ELR (cell line): ENCODE data around the gene PLEKHN1.
A peak's percentile ranks its signal among the peaks of the same experiment; 100 is the strongest.
"Not testable (repeated sequence)": the region's sequence is repeated elsewhere in the genome, so short reads cannot be mapped to it uniquely, and the experiment has no call there.

ENCODE experiments used
- DNase-seq: peaks from one replicate; pipeline ENCODE4 v3.0.0-alpha.2; 2015; ENCODE audit warnings: low read depth

PLEKHN1 gene

GRCh38 chr1:943545-944340, 22.5 kb upstream of the PLEKHN1 start:
- DNase-seq, result no peak

DNA sequence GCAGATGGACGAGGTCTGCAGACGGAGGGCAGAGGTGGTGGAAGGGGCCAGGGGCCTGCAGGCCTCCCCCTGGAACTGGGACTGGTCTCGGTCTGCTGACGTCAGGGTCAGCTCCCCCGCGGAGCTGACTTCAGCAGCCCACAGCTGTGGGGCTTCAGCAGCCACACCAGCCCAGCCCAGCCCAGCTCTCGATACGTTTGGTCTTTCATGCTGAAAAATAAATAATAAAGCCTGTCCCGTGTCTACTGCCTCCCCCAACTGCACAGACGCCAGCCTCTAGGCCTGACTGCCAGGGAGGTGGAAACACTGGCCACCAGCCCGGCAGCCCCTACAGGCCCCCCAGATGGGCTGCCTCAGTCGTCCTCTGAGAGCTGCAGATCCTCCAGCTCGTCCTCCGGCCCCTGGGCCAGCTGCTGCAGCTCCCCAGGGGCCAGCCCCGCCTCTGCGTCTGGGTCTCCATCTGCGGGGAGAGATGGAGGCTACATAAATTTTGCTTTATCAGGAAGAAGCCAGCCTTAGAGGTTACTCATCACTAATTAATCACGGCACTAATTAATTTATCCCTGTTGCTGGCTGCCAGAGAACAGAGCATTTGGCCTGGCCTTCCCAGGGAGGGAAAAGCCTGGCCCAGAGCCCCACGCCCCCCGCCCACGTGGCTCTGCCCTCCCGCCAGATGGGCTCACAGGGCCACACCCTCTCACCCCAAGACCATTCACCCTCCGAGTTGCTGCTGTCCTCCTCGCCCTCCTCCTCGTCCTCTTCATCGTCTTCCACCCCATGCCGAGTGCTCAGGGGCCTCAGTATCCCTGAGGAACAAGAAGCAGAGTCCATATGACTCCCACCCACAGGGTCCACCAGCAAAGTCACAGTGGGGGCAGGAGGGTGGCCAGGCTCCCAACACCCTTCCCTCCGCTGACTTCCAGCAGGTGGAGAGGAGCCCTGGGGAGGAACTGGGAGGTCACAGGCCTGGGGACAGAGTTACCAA, 21.6 kb upstream of the PLEKHN1 start:
- DNase-seq, result no peak

GRCh38 chr1:945688-946556, 20.4 kb upstream of the PLEKHN1 start:
- no peak for DNase-seq

- not testable (repeated sequence) for DNase-seq
These were observed 19.5 kb upstream of the PLEKHN1 start for GRCh38 chr1:946811-947210.

GRCh38 chr1:947958-948357, 18.3 kb upstream of the PLEKHN1 start:
- DNase-seq, result no peak

GRCh38 chr1:950268-950667, 16.0 kb upstream of the PLEKHN1 start:
- no peak for DNase-seq

- DNase-seq, result no peak
These were observed 15.4 kb upstream of the PLEKHN1 start for GRCh38 chr1:950881-951280.

DNA sequence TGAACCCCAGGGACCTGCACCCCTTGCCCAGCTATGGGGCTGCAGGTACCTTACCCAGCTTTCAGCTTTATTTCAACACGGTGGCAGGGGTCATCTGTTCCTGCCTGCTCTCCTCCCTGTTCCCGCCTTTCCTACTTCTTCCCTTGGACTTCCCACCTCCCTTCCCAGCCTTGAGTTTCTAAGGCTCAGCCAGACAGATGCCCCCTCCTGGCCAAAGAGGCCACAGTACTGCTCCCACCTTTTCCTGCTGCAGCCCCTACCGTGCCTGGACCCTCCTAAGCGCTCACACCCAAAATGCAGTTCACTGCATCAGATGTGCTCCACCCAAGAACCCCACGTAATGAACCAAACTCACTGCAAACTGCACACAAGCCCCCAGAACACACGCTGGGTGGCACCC, 14.9 kb upstream of the PLEKHN1 start:
- peak; percentile 46 for DNase-seq

- no peak for DNase-seq
These were observed 14.1 kb upstream of the PLEKHN1 start for GRCh38 chr1:952201-952600.

GRCh38 chr1:952603-953002, 13.7 kb upstream of the PLEKHN1 start:
- DNase-seq, result no peak

GRCh38 chr1:953524-954320, 12.6 kb upstream of the PLEKHN1 start:
- no peak for DNase-seq

- no peak for DNase-seq
These were observed 11.4 kb upstream of the PLEKHN1 start for GRCh38 chr1:954927-955326.

GRCh38 chr1:955474-955873, 10.8 kb upstream of the PLEKHN1 start:
- DNase-seq, result no peak

DNA sequence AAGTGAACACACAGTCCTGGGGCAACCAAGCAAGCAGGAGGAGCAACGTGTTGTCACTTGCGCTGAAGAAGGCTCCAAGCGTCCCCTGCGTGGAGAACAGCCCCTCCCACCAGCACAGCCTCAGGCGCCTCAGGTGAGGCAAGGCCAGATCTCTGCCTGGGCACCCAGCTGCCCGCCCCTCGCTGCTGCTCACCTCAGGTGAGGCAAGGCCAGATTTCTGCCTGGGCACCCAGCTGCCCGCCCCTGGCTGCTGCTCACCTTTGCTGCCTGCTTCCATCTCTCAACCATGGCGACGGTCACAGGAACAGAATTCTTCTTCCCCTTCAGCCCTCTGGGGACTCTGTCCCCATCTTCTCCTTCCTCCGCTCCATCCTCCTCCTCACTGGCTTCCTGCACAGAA, 9.6 kb upstream of the PLEKHN1 start:
- no peak for DNase-seq

GRCh38 chr1:958823-959730, 7.2 kb upstream of the PLEKHN1 start, which contains the start of gene NOC2L:
TSS of gene NOC2L (minus strand) at chr1:959256. CDS start at chr1:959240, 16 bp downstream.
- peak; percentile 88 for DNase-seq

DNA sequence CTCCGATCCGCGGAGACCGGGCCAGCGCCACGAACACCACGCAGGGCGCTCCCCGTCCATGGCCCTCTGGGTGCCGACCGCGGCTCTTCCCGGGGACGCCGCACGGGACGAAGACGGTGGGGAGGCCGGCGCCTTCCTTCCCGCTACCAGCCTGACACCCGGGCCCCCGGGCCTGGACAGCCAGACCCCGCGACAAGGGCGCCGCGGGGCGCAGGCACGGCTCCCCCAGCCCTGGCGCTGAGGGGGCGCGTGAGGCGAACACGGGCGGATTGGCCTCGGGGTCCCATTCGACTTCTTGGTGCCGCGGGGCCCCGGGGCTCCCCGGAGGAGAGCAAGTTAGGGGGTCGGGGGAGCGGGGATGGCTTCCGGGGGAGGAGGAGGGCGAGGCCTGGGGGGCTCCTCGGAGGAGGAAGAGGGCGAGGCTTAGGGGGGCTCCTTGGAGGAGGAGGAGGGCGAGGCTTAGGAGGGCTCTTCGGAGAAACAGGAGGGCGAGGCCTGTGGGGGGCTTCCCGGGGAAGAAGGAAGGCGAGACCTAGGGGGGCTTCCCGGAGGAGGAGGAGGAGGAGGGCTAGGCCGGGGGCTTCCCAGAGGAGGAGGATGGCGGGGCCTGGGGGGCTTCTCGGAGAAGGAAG, 6.4 kb upstream of the PLEKHN1 start:
- DNase-seq, result no peak

- DNase-seq, result peak; percentile 79
These were observed 5.7 kb upstream of the PLEKHN1 start, which contains the start of gene KLHL17 for GRCh38 chr1:960363-961131. TSS of gene KLHL17 (plus strand) at chr1:960584. CDS start at chr1:960694, 110 bp downstream.

GRCh38 chr1:961132-961669, 5.1 kb upstream of the PLEKHN1 start:
- DNase-seq, result no peak
